ENCODE measurements around the gene TMEM184A.
"Not testable (repeated sequence)": the region's sequence is repeated elsewhere in the genome, so short reads cannot be mapped to it uniquely, and the experiment has no call there.

TMEM184A gene

DNA sequence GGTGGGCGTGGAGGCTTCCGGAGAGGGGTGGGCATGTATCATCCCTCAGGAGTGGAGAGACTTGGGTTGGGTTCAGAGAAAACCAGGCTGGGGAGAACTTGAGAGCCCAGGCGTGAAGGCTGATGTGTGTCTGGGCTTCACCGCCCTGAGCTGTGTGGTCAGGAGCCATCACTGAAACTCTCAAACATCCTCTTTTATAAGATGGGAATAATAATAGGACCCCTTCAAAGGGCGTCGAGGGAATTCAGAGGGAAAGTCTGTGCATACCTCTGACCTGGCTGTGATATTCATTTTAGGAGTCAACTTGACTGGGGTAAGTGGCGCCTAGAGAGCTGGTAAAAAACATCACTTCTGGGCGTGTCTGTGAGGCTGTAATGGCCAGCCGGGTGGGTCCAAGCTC lies 34.9 kb upstream of the TMEM184A start:
- in situ Hi-C loops (cut with MboI; ENCODE audit: low sequenced_read_pairs) = no loop called here

DNA sequence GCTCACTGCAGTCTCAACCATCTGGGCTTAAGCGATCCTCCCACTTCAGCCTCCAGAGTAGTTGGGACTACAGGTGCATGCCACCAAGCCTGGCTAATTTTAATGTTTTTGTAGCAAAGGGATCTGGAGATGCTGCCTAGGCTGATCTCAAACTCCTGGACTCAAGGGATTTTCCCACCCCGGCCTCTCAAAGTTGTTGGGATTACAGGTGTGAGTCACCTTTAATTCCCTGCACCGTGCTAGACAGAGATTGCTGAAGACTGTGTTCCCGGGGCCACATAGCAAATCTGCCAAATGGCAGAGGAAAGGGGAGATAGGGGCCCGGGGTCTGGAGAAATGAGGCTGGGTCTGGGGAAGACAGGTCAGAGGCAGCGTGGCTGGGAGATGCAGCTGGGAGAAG lies 34.5 kb upstream of the TMEM184A start:
- in situ Hi-C loops (cut with MboI; ENCODE audit: low sequenced_read_pairs) = no loop called here

DNA sequence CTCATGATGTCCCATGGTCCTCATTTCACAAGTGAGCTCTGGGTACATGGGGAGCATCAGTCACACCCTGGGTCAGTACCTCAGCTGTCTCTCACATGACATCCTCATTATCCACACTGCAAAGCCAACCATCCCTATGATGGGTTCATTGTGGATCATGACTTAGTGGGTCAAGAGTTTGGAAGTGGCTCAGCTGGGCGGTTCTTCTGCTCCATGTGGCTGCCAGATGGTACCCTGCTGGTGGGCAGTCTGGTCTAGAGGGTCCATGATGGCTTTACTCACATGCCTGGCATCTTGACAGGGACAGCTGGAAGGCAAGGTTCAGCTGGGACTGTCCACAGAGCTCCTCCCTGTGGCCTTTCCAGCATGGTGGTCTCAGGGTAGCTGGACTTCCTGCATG lies 33.0 kb upstream of the TMEM184A start:
- in situ Hi-C loops (cut with MboI; ENCODE audit: low sequenced_read_pairs) = no loop called here

DNA sequence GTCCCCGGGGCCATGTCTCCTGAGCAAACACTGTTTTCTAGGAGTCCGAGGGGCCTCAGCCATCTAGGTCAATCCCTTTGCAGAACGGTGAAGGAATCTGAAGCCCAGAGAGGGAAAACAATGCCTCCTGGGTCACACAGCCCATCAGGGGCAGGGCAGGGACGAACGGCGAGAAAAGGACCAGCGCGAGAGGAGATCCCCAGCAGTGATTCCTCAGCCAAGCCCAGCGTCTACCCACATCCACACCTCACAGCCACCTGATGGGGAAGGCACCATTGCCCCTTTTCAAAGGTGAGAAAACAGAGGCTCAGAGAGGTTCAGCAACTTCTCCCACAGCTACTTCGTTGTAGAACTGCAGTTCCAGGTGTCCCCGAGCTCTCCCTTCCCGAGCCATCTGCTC lies 31.7 kb upstream of the TMEM184A start:
- in situ Hi-C loops (cut with MboI; ENCODE audit: low sequenced_read_pairs) = no loop called here

DNA sequence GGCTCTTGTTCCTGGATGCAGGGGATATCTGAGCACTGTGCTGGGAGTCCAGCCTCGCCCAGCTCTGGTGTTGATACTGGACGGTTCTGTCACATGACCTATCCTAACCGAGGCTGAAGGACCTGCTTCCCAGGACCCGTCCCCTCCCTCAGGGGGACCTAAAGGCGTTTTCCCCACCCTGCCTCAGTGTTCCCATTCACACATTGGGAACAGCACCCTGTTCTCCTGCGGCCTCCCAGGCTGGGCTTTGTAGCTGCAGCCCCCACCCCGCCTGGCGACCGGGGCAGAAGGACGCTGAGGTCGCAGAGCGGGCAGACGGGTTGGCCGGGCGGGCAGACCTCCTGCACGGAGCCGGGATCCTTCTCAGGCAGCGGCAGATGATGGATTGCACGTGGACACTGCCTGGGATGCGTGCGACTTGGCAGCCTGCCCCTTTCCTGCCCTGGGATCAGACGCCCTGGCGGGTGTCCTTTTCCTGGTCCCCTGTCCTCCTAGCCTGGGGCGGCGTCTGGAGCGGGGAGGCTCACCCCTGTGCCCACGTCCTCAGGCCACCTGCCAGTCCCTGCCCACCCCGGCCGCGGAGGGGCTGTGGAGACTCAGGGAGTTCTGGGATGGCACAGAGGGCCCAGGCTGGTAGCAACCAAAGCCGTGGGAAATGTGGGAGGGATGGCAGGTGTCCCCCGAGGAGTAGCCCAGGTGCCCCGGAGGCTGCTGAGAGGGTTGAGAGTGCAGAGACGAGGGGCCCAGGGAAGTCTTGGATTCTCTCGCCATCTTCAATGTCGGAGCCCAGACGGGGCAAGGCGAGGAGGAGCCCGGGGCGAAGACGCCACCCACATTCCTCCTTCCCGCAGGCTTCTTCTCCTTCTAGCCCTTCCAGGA lies 31.1 kb upstream of the TMEM184A start:
- in situ Hi-C loops (cut with MboI; ENCODE audit: low sequenced_read_pairs) = no loop called here

DNA sequence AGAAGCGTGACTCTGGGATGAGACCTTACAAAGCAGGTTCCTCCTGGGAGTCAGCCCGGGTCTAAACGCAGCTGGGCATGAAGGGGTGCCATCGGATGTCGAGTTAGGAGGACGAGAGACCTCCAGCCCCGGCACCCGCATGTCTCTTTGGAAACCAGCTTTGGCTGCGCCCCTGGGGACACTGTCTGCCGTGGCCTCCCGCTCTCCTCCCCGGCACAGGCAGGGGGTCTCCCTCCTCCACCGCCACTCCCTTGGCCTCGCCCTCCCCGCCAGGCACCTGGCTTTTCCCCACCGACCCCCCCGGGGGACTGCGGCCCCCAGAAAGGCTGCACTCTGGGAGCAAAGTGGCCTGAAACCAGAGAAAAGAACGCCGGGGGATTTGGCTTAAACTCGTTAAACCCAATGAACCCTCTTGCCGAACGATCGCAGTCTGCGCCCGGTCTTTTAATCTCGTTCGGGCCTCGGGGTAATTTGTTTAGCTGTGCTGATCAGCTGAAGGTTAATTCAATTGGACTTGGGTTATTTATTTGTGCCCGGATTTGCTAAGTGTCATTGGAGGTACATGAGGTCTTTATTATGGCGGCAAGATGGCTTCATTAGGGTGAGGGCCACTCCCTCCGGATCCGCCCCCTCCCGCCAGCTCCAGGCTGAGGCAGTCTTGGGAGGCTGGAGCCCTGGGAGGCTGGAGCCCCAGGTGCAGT lies 30.3 kb upstream of the TMEM184A start:
- in situ Hi-C loops (cut with MboI; ENCODE audit: low sequenced_read_pairs) = no loop called here

DNA sequence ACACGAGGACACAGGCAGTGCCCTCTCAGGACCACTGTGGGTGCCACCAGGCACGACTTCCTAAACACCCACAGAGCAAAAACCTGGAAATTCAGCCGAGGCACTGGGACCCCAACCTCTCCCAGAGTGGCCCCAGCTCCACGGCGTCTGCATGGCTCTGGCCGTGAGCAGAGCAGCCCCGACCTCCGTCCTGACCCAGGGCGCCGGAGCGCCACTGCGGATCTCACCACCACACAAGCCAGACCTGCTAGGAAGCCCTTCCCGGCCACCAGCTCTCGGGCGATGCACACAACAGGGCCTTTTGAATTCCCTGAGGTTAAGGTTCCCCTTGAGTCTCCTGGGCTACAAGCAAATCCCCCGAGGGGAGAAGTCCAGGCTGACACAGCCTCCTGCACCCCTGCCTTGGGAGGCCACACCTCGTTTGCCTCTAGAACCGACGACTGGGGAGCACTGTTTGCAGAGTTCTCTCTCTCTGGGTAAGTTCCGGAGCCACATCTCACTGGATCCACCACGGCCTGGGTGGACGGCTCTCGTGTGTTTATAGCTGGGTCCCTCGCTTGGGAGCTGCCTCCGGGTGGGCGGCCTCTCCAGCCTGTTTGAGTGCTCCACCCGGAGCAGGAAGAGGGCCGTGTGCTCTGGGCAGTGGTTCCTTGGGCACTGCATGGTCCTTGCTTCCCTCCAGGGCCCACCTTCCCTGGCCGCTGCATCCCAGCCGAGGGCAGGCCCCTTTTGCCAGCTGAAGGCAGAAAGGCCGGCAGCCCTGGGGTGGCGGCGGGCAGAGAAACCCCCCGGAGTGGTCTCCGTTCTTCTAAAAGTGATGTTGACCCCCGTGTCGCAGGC lies 29.4 kb upstream of the TMEM184A start:
- in situ Hi-C loops (cut with MboI; ENCODE audit: low sequenced_read_pairs) = no loop called here

DNA sequence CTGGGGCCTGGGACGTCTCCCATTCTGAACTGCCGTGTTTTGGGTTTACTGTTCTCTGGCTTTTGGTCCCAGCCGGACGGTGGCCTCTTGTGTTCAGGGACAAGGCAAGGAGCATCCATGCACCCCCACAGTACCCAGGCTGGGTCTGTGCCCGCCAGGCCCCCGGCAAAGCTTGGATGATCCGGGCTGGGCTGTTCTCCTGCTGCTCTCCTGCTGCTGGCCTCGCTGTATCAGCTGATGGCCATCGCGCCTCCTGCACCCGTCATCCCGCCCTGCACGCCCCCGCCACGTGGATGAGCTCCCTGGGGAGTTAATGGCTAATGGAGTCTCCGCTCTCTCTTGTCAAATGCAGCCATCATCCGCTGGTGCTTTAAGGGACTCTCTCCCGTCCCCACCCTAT lies 28.7 kb upstream of the TMEM184A start:
- in situ Hi-C loops (cut with MboI; ENCODE audit: low sequenced_read_pairs) = no loop called here

DNA sequence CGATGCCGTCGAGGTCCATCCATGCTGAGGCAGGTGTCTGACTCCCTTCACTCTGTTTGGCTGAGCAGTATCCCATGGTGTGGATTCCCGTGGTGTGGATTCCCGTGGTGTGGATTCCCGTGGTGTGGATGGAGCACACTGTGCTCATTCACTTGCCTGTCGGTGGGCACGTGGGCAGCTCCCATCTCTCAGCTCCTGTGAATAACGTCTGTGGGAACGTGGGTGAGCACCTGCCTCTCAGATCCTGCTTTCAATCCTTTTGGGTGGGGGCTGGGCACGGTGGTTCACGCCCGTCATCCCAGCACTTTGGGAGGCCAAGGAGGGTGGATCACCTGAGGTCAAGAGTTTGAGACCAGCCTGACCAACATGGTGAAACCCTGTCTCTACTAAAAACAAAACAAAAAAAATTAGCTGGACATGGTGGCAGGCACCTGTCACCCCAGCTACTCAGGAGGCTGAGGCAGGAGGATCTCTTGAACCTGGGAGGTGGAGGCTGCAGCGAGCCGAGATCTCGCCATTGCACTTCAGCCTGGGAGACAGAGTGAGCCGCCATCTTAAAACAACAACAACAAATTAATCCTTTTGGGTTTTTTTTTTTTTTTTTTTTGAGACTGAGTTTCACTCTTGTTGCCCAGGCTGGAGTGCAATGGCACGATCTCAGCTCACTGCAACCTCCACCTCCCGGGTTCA lies 27.4 kb upstream of the TMEM184A start:
- in situ Hi-C loops (cut with MboI; ENCODE audit: low sequenced_read_pairs) = not testable (repeated sequence)

DNA sequence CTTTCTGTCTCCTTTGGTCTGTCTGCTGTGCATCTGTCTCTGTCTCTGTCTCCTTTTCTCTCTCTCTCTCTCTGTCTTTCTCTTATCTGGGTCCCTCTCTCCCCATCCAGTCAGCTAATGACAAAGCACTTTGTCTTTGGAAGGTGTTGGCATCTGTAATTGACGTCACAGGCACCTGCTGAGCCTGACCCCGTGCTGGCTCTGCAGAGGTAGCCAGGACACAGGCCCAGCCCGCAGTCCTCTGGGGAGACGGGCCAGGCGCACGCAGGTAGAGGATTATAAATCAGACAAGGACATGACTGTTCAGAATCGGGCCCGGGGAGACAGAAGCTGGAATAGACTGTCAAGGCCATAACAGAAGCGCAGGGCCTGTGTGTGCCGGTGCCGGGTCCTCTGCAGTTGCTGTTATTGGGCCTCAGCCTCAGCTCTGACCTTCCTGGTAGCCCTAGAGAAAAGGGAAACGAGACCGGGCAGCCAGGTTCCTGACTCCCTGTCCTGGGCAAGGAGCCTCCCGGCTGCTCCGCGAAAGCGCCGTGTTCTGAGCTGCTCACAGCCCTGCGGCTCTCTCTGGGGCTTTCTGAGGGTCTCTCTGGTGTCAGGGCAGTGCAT lies 24.5 kb upstream of the TMEM184A start:
- in situ Hi-C loops (cut with MboI; ENCODE audit: low sequenced_read_pairs) = no loop called here

DNA sequence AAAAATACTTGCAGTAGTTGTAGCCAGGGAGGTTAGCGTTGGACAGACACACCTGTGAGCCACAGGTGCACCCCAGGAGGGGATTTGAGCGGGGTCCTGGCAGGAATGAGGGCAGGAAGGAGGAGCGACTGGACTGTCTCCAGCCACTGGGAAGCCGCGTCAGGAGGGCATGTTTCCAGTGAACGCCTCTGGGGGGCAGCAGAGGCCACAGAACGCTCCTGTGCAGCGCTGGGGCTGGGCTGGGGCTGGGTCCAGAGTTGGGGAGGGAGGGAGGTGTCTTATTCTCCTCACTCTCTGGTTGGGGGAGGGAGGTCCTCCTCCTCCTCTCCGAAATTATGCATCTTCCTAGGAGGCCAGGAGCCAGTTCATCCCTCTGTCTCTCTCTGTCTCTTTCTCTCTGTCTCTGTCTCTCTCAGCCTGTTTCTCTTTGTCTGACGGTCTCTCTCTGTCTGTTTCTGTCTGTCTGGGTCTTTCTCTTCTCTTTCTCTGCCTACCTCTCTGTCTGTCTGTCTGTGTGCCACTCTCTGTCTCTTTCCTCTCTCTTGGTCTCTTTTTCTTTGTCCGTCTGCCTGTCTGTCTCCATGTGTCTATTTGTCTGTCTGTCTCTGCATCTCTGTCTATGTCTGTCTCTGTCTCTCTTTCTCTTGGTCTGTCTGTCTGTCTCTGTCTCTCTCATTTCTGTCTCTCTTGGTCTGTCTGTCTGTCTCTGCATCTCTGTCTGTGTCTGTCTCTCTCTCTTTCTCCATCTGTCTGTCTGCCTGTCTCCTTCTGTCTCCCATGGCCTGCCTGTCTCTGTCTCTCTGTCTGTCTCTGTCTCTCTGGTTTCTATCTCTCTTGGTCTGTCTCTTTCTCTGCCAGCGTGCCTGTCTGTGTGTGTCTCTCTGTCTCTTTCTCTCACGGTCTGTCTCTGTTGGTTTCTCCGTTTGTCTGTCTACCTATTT lies 23.7 kb upstream of the TMEM184A start:
- in situ Hi-C loops (cut with MboI; ENCODE audit: low sequenced_read_pairs) = no loop called here

DNA sequence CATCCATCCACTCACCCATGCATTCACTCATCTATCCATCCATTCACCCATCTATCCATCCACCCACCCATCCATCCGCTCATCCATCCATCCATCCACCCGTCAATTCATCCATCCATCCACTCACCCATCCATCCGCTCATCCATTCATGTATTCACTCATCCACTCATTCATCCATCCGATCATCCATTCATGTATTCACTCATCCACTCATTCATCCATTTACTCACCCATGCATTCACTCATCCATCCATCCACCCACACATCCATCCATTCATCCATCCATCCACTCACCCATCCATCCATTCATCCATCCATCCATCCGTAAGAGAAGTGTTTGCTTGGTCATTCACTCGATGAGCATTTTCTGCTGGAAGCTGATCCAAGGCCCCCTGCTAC lies 22.5 kb upstream of the TMEM184A start:
- in situ Hi-C loops (cut with MboI; ENCODE audit: low sequenced_read_pairs) = no loop called here

DNA sequence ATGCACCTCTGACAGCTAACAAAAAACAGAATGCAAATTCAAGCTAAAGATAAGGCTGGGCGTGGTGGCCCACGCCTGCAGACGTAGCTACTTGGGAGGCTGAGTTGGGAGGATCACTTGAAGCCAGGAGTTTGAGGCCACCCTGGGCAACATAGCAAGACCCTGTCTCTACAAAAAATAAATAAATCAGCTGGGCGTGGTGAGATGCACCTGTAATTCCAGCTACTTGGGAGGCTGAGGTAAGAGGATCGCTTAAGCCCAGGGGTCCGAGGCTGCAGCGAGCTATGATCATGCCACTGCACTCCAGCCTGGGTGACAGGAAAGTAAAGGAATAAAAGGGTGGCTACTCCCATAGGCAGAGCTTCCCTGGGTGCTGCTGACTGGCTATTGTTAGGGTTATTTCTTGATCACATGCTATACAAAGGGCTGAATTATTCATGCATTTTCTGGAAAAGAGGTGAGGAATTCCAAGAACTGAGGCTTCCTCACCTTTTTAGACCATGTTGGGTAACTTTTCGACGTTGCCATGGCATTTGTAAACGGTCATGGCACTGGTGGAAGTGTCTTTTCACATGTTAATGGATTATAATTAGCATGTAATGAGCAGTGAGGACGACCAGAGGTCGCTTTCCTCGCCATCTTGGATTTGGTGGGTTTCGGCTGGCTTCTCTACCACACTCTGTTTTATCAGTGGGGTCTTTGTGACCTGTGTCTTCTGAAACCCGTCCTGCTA lies 20.7 kb upstream of the TMEM184A start:
- in situ Hi-C loops (cut with MboI; ENCODE audit: low sequenced_read_pairs) = no loop called here

DNA sequence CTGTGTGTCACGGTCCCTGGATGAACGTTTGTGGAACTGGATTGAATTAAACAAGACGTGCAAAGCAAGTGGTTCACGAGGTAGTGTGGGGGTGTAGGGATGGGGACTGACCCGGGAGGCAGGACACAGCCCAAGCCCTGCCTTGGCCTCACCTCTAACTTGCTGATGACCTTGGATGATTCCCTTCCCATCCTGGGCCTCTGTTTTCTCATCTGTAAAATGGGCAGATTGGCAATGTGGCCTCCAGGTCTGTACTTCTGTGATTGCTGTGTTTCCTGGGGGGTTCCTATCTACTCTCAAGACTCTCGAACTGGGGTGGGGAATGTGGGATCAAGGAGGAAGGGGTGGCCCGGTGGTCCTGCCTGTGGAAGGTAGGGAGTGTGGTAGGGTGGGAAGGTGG lies 19.8 kb upstream of the TMEM184A start:
- in situ Hi-C loops (cut with MboI; ENCODE audit: low sequenced_read_pairs) = no loop called here

DNA sequence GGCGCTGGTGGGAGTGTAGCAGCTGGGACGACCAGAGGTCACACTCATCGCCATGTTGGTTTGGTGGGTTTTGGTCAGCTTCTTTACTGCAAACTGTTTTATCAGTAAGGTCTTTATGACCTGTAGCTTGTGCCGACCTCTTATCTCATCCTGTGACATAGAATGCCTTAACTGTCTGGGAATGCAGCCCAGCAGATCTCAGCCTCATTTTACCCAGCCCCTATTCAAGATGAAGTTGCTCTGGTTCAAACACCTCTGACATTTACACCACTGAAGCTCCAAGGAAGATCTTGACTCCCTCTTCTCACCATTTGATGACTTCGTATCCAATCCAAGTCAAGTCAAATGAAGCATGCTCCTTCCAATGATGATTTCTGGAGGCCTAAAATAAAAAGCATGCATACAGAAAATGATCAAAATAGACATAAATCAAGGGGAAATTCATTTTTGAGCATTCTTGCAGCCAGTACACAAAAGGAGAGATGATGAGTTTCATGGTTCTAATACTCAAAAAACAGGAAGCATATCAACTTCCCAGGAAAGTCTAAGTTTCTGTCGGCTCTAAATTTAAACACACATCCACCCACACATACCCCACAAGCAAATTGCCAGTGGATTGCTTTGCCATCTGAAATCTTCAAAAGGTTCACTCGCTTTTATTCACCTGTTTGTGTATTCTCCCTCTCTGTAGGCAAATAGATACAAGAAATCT lies 16.3 kb upstream of the TMEM184A start:
- in situ Hi-C loops (cut with MboI; ENCODE audit: low sequenced_read_pairs) = no loop called here

DNA sequence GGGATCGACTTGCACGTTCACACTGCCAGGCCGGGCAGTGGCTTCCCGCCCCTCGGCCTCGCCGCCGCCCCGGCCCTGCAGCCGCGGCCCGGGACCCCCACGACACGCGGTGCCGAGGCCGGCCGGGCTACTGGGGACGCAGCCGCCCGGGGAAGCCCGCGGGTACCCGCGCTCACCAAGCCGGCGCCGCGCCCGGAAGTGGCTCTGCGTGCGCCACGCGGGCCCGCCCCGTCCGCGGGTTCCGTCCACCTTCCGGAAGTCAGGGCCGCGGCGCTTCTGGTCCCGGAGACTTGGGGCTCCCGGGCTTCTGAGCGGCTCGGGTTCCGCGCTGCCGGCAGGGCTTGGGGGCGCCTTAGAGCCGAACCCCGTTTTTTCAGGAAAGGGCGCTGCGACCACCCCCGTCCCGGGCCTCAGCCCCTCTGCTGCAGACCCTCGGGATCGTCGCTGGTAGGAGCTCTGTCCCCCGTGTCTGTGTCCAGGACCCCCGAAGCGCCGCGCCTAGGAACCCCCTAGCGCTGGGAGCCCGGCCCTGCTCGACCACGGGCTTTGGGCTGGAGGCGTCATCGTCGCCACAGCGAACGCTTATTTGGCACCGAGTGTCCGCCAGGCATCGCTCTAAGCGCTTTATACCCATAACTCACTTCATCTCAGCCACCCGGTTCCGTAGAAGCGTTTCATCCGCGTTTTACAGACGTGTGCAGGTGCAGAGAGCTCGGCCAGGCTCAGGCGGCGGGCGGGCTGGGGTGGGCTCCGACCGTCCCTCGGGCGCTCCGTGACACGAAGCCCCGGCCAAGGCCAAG lies 14.0 kb upstream of the TMEM184A start, which contains the start of gene PSMG3:
Gene PSMG3 (minus strand): TSS at position 200 of the 800 bp plus-strand sequence. CDS start 693 bp downstream, outside the sequence.
- in situ Hi-C loops (cut with MboI; ENCODE audit: low sequenced_read_pairs) = no loop called here

DNA sequence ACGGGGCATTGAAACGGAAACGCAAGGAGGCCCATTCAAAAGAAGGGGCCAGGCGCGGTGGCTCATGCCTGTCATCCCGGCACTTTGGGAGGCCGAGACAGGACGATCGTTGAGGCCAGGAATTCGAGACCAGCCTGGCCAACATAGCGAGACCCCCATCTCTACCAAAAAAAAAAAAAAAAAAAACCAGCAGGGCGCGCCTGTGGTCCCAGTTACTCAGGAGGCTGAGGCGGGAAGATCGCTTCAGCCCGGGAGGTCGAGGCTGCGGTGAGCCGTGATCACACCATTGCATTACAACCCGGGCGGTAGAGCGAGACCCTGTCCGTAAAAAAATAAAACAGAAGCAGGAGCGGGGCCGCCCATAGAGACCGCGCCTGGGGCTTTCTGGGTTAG lies 13.4 kb upstream of the TMEM184A start:
- in situ Hi-C loops (cut with MboI; ENCODE audit: low sequenced_read_pairs) = no loop called here
